ENCODE measurements around the gene EPOP. TPM values are rescaled to one million over a fixed set of nuclear protein-coding genes. Genes with fewer than 3 reads are reported as not detected.

EPOP gene
- total and polyA plus RNA-seq, 2 of the 13 experiments (the other 11 are each of a cell fraction or from before 2014, with no cell fraction given): 14.7 to 37.8 TPM

- 0 out of 2 replicates have a peak, but pooled peaks have one; percentile 49 for TF ChIP-seq KLF12 (CRISPR knock-in tag; IDR thresholded peaks at IDR 0.05; ENCODE audit: borderline replicate concordance)
- TF ChIP-seq MNT (IDR thresholded peaks at IDR 0.05): peak; percentile 2; the same call in 1 of the 2 replicates
- peak in 1 of 2 experiments; percentile 95; a peak in 2 of 4 replicates for TF ChIP-seq KLF16 (CRISPR knock-in tag; IDR thresholded peaks at IDR 0.05)
- TF ChIP-seq TRIM22 (IDR thresholded peaks at IDR 0.05): no peak
- no peak for TF ChIP-seq ZNF775 (CRISPR knock-in tag; IDR thresholded peaks at IDR 0.05; ENCODE audit: borderline replicate concordance)
- peak; percentile 16; the same call in 1 of the 2 replicates for TF ChIP-seq ZFP41 (CRISPR knock-in tag; IDR thresholded peaks at IDR 0.05; ENCODE audit: borderline replicate concordance)
- TF ChIP-seq TEAD2 (CRISPR knock-in tag; IDR thresholded peaks at IDR 0.05): no peak
- peak; percentile 70; the same call in 1 of the 2 replicates for TF ChIP-seq ZNF644 (CRISPR knock-in tag; IDR thresholded peaks at IDR 0.05; ENCODE audit: low read depth)
- TF ChIP-seq ZGPAT (CRISPR knock-in tag; IDR thresholded peaks at IDR 0.05): peak; percentile 84
- no peak for TF ChIP-seq ZNF367 (CRISPR knock-in tag; IDR thresholded peaks at IDR 0.05; ENCODE audit: borderline replicate concordance)
- TF ChIP-seq KDM2A (CRISPR knock-in tag; IDR thresholded peaks at IDR 0.05; ENCODE audit: borderline replicate concordance, low read depth): peak; percentile 42; the same call in 1 of the 2 replicates
- no peak for TF ChIP-seq TAF15 (IDR thresholded peaks at IDR 0.05; ENCODE audit: low read depth, low read length, poor library complexity, severe bottlenecking)
- TF ChIP-seq IRF9 (CRISPR knock-in tag; IDR thresholded peaks at IDR 0.05; ENCODE audit: borderline replicate concordance): no peak
- peak; percentile 87 for TF ChIP-seq MAZ (IDR thresholded peaks at IDR 0.05; ENCODE audit: borderline replicate concordance, low read depth, low read length)
- TF ChIP-seq MAZ (CRISPR knock-in tag; IDR thresholded peaks at IDR 0.05; ENCODE audit: low read depth): peak; percentile 88
- TF ChIP-seq ZFP1 (CRISPR knock-in tag; IDR thresholded peaks at IDR 0.05): peak; percentile 9; the same call in 1 of the 2 replicates
- peak; percentile 73; the same call in 1 of the 2 replicates for TF ChIP-seq KLF9 (CRISPR knock-in tag; IDR thresholded peaks at IDR 0.05; ENCODE audit: low read depth)
- peak; percentile 13; the same call in 1 of the 2 replicates for TF ChIP-seq MIER2 (CRISPR knock-in tag; IDR thresholded peaks at IDR 0.05)
- peak; percentile 59 for TF ChIP-seq THAP11 (CRISPR knock-in tag; IDR thresholded peaks at IDR 0.05)
- no peak for TF ChIP-seq ATF5 (CRISPR knock-in tag; IDR thresholded peaks at IDR 0.05; ENCODE audit: low read depth)
Measured at GRCh38 chr17:38656959-38657823, 17.6 kb downstream of the EPOP start (continued).
